ENCODE data around the gene IFT172.

- TF ChIP-seq CTCF (IDR thresholded peaks at IDR 0.05) (no peak), POLR2A (IDR thresholded peaks at IDR 0.05) (no peak)
These were observed 77.0 kb downstream of the IFT172 start for GRCh38 chr2:27412419-27413152.

All from body of pancreas (tissue), 4 donors.